Measurements from ENCODE around the gene ETV3L. TPM values are rescaled to one million over a fixed set of nuclear protein-coding genes. Genes with fewer than 3 reads are reported as not detected.

ETV3L gene
- total RNA-seq, 2 donors from 2014 or later: 0.26 TPM; not detected in 1

- no peak overlapping the region for H3K4me3 ChIP-seq (ENCODE audit: low read length)
- WGBS, 2 experiments (ENCODE audit: insufficient coverage in 1 of 2, insufficient read length in 1 of 2): 93 to 98% methylated on average over 7 to 9 of the region's 9 CpGs
- no peaks in the 10 kb centered on the region for H3K27me3 Mint-ChIP-seq (ENCODE audit: insufficient read depth)
- peaks cover 9% of the 10 kb centered on the region for H3K4me1 Mint-ChIP-seq
- no peaks in the 10 kb centered on the region for H3K4me1 ChIP-seq (ENCODE audit: control insufficient read depth, insufficient read depth, low read length)
- no peak for TF ChIP-seq CTCF (conservative IDR thresholded peaks at IDR 0.05)
- H3K27ac Mint-ChIP-seq: peak overlapping the region; percentile 39
- no peaks in the 10 kb centered on the region for H3K9me3 Mint-ChIP-seq
- no peaks in the 10 kb centered on the region for H3K36me3 Mint-ChIP-seq (ENCODE audit: low read depth)
- H3K36me3 ChIP-seq (ENCODE audit: control insufficient read depth, insufficient read depth, low read length): no peaks in the 10 kb centered on the region
- no peak overlapping the region for H3K27ac ChIP-seq (ENCODE audit: low read depth, low read length)
- no peaks in the 10 kb centered on the region for H3K9me3 ChIP-seq (ENCODE audit: control insufficient read depth, low read length)
- no peak overlapping the region for H3K9ac ChIP-seq (ENCODE audit: extremely low read depth, low read length, poor library complexity, severe bottlenecking)
- DNase-seq: no peak
- no peak overlapping the region for H3K4me3 Mint-ChIP-seq
- H3K27me3 ChIP-seq (ENCODE audit: control insufficient read depth, insufficient read depth, low read length, poor library complexity, severe bottlenecking): no peaks in the 10 kb centered on the region
These were observed 9.8 kb downstream of the ETV3L start for GRCh38 chr1:157089789-157090188.

- Histone ChIP-seq H3K9me3 (ENCODE audit: control insufficient read depth, low read length) (no peaks in the 10 kb centered on the region), H3K4me3 (ENCODE audit: low read length) (no peak overlapping the region), H3K36me3 (ENCODE audit: control insufficient read depth, insufficient read depth, low read length) (no peaks in the 10 kb centered on the region), H3K27me3 (ENCODE audit: control insufficient read depth, insufficient read depth, low read length, poor library complexity, severe bottlenecking) (no peaks in the 10 kb centered on the region), H3K4me1 (ENCODE audit: control insufficient read depth, insufficient read depth, low read length) (no peaks in the 10 kb centered on the region), H3K27ac (ENCODE audit: low read depth, low read length) (no peak overlapping the region), H3K9ac (ENCODE audit: extremely low read depth, low read length, poor library complexity, severe bottlenecking) (no peak overlapping the region)
- no peaks in the 10 kb centered on the region for H3K36me3 Mint-ChIP-seq (ENCODE audit: low read depth)
- H3K27me3 Mint-ChIP-seq (ENCODE audit: insufficient read depth): no peaks in the 10 kb centered on the region
- no peaks in the 10 kb centered on the region for H3K9me3 Mint-ChIP-seq
- TF ChIP-seq CTCF (conservative IDR thresholded peaks at IDR 0.05): no peak
- peaks cover 9% of the 10 kb centered on the region for H3K4me1 Mint-ChIP-seq
- no peak overlapping the region for H3K4me3 Mint-ChIP-seq
- H3K27ac Mint-ChIP-seq: no peak overlapping the region
- DNase-seq: no peak
These were observed 11.0 kb downstream of the ETV3L start for GRCh38 chr1:157088607-157089006.

GRCh38 chr1:157087030-157087429, 12.6 kb downstream of the ETV3L start:
- Histone ChIP-seq H3K27me3 (ENCODE audit: control insufficient read depth, insufficient read depth, low read length, poor library complexity, severe bottlenecking) (no peaks in the 10 kb centered on the region), H3K27ac (ENCODE audit: low read depth, low read length) (no peak overlapping the region), H3K9ac (ENCODE audit: extremely low read depth, low read length, poor library complexity, severe bottlenecking) (no peak overlapping the region), H3K4me3 (ENCODE audit: low read length) (no peak overlapping the region), H3K9me3 (ENCODE audit: control insufficient read depth, low read length) (no peaks in the 10 kb centered on the region), H3K36me3 (ENCODE audit: control insufficient read depth, insufficient read depth, low read length) (no peaks in the 10 kb centered on the region), H3K4me1 (ENCODE audit: control insufficient read depth, insufficient read depth, low read length) (no peaks in the 10 kb centered on the region)
- peaks cover 9% of the 10 kb centered on the region for H3K4me1 Mint-ChIP-seq
- H3K27me3 Mint-ChIP-seq (ENCODE audit: insufficient read depth): peaks cover 2% of the 10 kb centered on the region
- H3K9me3 Mint-ChIP-seq: no peaks in the 10 kb centered on the region
- H3K4me3 Mint-ChIP-seq: no peak overlapping the region
- no peaks in the 10 kb centered on the region for H3K36me3 Mint-ChIP-seq (ENCODE audit: low read depth)
- 92 to 100% methylated on average over 2 to 5 of the region's 5 CpGs for WGBS, 2 experiments (ENCODE audit: insufficient coverage in 1 of 2, insufficient read length in 1 of 2)
- H3K27ac Mint-ChIP-seq: no peak overlapping the region
- no peak for DNase-seq
- no peak for TF ChIP-seq CTCF (conservative IDR thresholded peaks at IDR 0.05)
